ENCODE measurements around the gene PBX3.

The PBX3 gene

GRCh38 chr9:125748446-125749099 is 1.4 kb downstream of the PBX3 start:
- in situ Hi-C loops (cut with MboI; ENCODE audit: low sequenced_read_pairs) = no loop called here

GRCh38 chr9:125749287-125749935 is 2.2 kb downstream of the PBX3 start:
- in situ Hi-C loops (cut with MboI; ENCODE audit: low sequenced_read_pairs) = no loop called here

GRCh38 chr9:125749951-125750626 is 2.9 kb downstream of the PBX3 start:
- in situ Hi-C loops (cut with MboI; ENCODE audit: low sequenced_read_pairs) = no loop called here

- in situ Hi-C loops (cut with MboI; ENCODE audit: low sequenced_read_pairs) = no loop called here
Measured at GRCh38 chr9:125750627-125751011, 3.4 kb downstream of the PBX3 start.

GRCh38 chr9:125752070-125752628 is 5.0 kb downstream of the PBX3 start:
- in situ Hi-C loops (cut with MboI; ENCODE audit: low sequenced_read_pairs) = no loop called here

GRCh38 chr9:125754096-125754495 is 6.9 kb downstream of the PBX3 start:
- in situ Hi-C loops (cut with MboI; ENCODE audit: low sequenced_read_pairs) = no loop called here

- in situ Hi-C loops (cut with MboI; ENCODE audit: low sequenced_read_pairs) = no loop called here
Measured at GRCh38 chr9:125755340-125755739, 8.2 kb downstream of the PBX3 start.

- in situ Hi-C loops (cut with MboI; ENCODE audit: low sequenced_read_pairs) = no loop called here
Measured at GRCh38 chr9:125756518-125756917, 9.3 kb downstream of the PBX3 start.

- in situ Hi-C loops (cut with MboI; ENCODE audit: low sequenced_read_pairs) = no loop called here
Measured at GRCh38 chr9:125757834-125758233, 10.7 kb downstream of the PBX3 start.

GRCh38 chr9:125758986-125759763 is 12.0 kb downstream of the PBX3 start:
- in situ Hi-C loops (cut with MboI; ENCODE audit: low sequenced_read_pairs) = no loop called here

GRCh38 chr9:125759764-125760129 is 12.6 kb downstream of the PBX3 start:
- in situ Hi-C loops (cut with MboI; ENCODE audit: low sequenced_read_pairs) = no loop called here

GRCh38 chr9:125760537-125760936 is 13.4 kb downstream of the PBX3 start:
- in situ Hi-C loops (cut with MboI; ENCODE audit: low sequenced_read_pairs) = no loop called here

- in situ Hi-C loops (cut with MboI; ENCODE audit: low sequenced_read_pairs) = no loop called here
Measured at GRCh38 chr9:125761676-125762450, 14.7 kb downstream of the PBX3 start.

- in situ Hi-C loops (cut with MboI; ENCODE audit: low sequenced_read_pairs) = no loop called here
Measured at GRCh38 chr9:125763394-125763801, 16.2 kb downstream of the PBX3 start.

GRCh38 chr9:125764198-125764597 is 17.0 kb downstream of the PBX3 start:
- in situ Hi-C loops (cut with MboI; ENCODE audit: low sequenced_read_pairs) = no loop called here

GRCh38 chr9:125766468-125767221 is 19.5 kb downstream of the PBX3 start:
- in situ Hi-C loops (cut with MboI; ENCODE audit: low sequenced_read_pairs) = no loop called here

GRCh38 chr9:125767349-125767748 is 20.2 kb downstream of the PBX3 start:
- in situ Hi-C loops (cut with MboI; ENCODE audit: low sequenced_read_pairs) = no loop called here

GRCh38 chr9:125768803-125769202 is 21.6 kb downstream of the PBX3 start:
- in situ Hi-C loops (cut with MboI; ENCODE audit: low sequenced_read_pairs) = no loop called here

GRCh38 chr9:125771037-125771436 is 23.9 kb downstream of the PBX3 start:
- in situ Hi-C loops (cut with MboI; ENCODE audit: low sequenced_read_pairs) = no loop called here

- in situ Hi-C loops (cut with MboI; ENCODE audit: low sequenced_read_pairs) = no loop called here
Measured at GRCh38 chr9:125772740-125773139, 25.6 kb downstream of the PBX3 start.
